Stimulated activated CD4-positive, alpha-beta T cell treated with anti-CD3 and anti-CD28 coated beads, Interleukin-1b, Interleukin-23, amount 100 ng/mL, for 1 hour (primary cell): ENCODE results near the gene ZNF205.

Experiments used
- DNase-seq, 2 donors: peaks; one replicate each; pipeline ENCODE4 v3.0.0-alpha.2; 2020; ENCODE audit warnings: low read depth in 2 of 2

Gene ZNF205

DNA sequence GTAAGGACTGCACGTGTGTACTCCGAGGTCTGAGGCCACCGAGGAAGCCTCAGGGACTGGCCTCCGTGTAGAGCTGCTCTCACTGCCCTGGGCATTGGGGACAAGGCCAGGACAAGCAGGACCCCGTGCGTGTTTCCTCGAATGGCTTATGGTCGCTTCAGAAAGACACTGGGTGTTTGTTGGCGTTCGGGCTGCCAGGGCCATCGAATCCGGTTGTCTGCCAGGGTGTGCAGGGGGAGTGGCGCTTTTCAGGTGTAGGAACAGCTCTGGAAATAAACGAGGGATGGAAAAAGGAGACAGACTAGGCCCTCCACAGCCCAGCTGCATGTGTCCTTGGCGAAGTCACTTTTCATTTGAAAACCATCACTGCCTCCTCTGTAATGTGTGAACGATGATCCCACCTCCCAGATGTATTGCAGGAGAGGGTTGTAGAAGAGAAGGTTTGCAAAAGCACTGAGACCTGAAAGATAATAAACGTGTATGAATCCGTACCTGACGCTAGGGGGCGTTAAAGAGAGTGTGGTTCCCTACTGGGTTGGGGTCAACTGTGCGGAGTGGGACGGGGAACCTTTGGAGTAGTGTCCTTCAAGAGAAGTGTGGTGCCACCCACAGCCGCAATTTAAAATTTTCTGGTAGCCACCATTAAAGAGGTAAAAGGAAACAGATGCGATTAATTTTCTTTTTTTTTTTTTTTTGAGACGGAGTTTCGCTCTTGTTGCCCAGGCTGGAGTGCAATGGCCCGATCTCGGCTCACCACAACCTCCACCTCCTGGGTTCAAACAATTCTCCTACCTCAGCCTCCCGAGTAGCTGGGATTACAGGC lies 11.2 kb upstream of the ZNF205 start:
- DNase-seq, result no peak

DNA sequence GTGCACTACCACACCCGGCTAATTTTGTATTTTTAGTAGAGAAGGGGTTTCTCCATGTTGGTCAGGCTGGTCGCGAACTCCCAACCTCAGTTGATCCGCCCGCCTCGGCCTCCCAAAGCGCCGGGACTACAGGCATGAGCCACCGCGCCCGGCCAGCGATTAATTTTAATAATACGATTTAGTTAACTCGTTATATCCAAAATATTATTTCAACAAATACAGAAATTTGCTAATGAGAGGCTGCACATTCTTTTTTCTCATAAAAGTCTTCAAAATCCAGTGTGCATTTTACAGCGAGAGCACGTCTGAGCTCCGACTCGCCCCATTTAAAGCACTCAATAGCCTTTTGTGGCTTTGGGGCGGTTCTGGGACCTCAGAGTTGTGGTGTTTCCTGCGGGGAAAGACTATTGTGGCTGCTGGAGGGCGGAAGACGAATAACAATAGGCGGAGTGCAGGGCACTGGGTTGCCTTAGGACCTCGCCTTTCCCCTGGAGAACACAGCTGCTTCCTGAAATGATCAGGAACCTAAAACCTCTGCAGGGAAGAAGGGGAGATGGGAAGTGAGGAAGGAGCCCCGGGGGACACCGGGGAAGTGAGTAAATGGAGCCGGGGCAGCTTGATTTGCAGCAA lies 10.4 kb upstream of the ZNF205 start:
- no peak for DNase-seq

DNA sequence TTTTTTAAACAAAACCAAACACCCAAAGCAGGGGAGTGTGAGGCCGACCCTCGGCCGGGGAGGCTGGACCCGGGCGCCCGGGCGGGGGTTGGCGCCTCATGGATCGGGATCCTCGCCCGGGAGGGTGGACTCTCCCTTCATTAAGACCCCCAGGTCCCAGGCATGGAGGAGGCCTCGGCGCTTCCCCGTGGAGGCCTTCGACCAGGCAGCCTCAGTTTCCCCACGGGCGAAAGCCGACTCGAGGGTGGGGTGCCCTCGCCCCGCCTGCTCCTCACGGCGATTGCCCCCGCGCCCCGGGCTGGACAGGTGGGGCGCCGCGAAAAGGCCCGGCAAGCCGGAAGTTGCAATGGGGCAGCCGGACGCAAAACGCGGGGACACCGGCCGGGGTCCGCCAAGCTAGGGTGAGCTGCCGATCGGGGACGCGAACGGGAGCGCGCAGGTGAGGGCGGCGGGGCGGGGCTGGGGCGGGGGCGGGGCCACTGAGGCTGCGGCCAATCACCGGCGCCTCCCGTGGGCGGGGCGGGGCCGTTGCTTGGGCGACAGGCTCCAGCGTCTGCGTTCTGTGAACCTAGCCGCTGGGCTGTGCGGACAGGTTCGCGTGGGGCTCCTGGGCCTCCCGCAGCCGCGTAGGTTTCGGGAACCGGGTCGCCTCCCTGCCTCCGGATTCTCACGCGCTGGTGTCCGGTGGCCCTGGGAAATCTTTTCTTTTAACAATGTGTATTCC lies 6.0 kb upstream of the ZNF205 start:
- peak; percentile 80 to 82 for DNase-seq

DNA sequence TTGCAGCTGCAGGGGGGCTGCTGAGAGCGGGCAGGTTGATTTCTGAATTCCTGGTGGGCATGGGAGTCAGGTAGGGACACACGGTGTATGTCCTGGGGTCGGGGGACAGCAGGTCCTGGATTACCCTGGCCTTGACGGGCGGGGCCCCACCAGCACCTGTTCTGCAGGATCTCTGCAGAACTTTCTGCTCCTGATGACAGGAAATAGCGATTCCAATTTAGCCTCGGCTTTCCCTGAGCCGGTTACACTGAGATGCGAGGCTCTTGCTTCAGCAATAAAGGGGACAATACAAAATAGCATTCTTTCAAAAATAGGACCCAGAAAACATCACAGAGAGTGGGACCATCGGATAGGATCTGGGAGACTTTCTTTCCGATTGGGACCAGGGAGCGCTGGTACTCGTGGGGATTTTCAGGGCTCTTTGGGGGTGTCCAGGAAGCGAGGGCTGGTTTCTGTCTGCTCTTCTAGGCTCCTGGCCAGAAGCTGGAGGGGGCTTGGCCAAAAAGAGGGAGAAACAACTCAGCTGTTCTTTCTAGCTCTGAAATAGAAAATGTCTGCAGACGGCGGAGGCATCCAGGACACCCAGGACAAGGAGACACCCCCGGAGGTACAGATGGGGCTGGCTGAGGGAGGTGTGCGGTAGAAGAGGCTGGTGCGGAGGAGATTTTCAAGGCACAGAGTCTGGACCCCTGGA lies 642 bp downstream of the ZNF205 start:
- DNase-seq, result no peak

DNA sequence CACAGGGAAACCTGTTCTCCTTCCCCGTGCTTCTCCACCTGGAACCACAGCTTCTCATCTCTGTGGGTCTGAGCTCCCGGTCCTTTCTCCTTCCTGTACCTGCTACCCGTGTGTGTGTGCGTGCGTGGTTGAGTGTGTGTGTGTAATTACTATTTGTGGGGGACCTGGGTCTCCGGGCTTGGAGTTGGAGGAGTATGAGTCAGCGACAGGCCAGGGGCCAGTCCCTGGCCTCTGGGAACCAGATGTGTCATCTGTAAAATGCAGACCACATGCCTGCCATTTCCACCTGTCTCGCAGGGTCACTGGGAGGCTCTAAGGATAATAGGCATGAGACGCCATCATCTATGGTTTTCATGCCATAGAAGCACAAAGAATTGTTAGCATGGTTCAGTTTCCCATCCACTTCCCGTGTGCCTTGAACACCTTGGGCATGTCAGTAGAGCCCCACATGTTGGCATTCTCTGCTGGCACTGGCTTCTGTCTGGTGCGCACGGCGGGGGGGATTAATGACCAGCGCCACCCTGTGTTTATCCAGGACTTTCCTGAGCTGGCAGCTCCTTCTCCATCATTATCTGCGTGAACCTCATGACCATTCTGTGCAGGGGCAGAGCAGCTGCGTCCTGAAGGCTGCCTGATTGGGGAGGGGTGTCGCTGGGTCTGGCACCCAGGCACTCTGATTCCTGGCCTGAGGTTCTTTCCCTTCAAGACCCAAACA lies 1.5 kb downstream of the ZNF205 start:
- DNase-seq, result no peak

DNA sequence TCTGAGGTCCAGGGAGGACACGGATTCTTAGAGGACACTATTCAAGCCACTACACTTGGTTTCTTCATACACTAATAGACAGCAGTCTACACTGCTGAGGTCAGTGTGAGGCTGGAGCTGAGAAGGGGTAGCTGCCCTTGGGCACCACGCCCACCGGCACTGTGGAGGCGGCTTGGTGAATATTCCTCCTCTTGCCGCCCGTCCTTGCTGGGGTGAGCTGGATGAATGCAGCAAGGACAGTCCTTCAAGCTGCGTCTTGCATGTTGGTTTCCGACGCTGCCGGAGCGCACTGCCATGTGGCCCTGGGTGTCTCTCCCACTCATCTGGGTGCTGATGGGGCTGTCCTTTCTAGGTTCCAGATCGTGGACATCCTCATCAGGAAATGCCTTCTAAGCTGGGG lies 2.6 kb downstream of the ZNF205 start:
- no peak for DNase-seq

DNA sequence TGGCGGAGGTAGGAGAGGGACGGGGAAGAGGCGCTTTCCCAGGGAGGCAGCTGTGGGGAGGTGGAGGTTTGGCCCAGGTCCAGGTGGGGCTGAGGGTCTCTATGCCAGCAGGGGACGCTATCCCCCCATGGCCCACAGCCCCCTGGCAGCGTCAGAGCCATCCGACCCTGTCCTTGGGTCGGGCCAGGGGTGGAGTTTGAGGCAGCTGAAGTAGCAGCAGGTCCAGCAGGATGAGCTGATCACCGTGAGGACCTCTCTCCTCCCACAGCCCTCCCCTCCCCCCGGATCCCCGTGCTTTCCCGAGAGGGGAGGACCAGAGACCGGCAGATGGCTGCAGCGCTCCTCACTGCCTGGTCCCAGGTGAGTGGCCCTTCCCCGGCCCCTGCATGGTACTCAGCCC lies 3.2 kb downstream of the ZNF205 start:
- no peak for DNase-seq

DNA sequence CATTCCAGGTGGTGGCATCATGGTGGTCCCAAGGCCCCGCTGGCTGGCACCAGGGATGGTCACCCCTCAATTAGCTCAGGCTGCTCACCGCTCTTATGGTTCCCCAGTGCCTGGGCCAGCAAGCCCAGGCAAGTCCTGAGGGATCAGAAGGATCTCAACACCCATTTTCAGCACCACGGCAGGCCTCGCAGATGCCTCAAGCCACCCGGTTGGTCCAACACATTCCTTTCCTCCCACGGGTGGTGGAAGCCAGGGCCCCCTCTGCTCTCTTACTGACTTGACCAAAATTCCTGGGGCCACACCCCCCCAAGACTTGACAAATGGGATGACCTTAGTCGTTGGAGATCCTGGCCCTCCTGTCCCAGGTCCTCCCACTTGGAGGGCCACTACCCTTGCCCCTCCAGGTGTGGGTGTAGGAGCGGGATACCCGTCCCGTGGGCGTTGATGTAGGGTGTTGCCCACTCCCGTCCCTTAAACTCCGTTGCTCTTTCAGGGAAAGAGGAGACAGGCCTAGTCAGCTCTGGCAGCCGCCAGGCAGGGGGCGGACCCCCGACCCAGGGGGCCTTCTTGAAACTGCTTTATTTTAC lies 5.9 kb downstream of the ZNF205 start:
- no peak for DNase-seq

DNA sequence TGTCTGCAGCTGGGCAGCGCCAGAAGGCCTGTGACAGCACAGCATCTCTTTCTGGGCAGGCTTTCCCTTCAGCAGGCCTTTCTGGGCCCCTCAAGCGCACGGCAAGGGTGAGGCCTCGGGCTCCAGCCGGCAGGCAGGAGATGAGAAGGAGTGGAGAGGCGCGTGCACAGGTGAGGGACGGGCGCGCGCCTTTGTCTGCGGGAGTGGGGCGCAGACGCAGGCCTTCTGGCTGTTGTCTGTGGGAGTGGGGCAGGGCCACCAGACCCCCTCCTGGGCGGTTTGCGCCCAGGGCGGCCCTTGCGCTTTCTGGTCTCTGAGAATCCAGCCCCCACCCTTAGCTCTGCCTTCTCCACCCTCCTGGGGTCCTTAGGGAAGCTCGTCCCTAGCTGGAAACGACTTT lies 6.5 kb downstream of the ZNF205 start:
- no peak for DNase-seq

DNA sequence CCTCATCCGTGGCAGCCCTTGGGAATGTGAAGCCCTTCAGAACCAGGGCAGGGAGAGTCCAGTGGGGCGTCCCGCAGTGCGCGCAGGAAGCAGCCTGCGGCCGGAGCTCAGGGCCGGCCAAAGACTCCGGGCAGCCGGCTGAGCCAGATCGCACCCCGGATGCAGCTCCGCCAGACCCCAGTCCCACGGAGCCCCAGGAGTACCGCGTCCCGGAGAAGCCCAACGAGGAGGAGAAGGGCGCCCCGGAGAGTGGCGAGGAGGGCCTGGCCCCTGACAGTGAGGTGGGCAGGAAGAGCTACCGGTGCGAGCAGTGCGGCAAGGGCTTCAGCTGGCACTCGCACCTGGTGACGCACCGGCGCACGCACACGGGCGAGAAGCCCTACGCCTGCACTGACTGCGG lies 6.9 kb downstream of the ZNF205 start:
- no peak for DNase-seq

DNA sequence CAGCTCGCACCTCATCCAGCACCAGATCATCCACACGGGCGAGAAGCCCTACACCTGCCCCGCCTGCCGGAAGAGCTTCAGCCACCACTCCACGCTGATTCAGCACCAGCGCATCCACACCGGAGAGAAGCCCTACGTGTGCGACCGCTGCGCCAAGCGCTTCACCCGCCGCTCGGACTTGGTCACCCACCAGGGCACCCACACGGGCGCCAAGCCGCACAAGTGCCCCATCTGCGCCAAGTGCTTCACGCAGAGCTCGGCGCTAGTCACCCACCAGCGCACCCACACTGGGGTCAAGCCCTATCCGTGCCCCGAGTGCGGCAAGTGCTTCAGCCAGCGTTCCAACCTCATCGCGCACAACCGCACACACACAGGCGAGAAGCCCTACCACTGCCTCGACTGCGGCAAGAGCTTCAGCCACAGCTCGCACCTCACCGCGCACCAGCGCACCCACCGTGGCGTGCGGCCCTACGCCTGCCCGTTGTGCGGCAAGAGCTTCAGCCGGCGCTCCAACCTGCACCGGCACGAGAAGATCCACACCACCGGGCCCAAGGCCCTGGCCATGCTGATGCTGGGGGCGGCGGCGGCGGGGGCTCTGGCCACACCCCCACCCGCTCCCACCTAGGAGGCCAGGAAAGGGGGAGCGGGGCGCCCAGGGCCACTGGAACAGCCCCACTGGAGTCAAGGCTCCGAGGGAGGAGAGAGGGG lies 7.5 kb downstream of the ZNF205 start:
- no peak for DNase-seq

DNA sequence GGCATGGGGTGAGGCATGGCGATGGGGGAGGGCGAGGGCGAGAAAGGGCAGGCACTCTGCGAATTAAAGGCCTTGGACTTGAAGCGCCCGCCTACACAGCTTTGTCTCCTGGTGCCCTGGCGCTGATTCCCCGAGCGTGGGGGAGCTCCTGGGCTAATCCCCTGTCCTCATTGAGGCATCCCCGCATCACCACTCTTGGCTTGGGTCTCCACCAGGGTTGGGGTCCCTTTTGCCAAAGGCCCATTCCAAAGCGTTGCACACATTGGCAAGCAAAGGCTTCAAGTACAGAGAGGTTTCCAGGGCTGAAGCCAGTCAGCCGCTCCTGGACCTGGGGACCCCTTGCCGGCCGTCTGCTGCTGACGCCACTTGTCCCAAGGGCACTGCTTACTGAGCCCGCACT lies 8.0 kb downstream of the ZNF205 start:
- DNase-seq, result no peak

DNA sequence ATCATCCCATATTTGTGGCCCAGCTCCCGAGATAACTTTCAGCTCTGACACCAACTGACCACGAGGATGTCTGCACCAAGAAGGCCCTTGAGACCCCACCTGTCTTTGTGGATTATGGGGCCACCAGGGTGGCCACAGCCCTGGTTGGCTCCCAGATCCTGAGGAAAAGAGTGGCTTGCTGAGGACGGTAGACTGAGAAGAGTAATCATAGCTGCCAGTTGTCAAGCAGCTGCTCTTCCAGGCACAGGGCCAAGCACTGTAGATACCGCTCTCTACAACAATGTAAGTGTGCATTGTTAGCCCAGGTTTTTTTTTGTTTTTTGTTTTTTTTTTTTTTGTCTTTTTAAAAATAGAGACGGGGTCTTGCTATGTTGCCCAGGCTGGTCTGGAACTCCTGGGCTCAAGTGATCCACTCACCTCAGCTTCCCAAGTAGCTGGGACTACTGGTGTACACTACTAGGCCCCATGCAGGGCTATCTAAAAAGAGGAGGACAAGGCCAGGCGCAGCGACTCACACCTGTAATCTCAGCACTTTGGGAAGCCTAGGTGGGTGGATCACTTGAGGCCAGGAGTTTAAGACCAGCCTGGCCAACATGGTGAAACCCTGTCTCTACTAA lies 9.6 kb downstream of the ZNF205 start:
- DNase-seq, result no peak

DNA sequence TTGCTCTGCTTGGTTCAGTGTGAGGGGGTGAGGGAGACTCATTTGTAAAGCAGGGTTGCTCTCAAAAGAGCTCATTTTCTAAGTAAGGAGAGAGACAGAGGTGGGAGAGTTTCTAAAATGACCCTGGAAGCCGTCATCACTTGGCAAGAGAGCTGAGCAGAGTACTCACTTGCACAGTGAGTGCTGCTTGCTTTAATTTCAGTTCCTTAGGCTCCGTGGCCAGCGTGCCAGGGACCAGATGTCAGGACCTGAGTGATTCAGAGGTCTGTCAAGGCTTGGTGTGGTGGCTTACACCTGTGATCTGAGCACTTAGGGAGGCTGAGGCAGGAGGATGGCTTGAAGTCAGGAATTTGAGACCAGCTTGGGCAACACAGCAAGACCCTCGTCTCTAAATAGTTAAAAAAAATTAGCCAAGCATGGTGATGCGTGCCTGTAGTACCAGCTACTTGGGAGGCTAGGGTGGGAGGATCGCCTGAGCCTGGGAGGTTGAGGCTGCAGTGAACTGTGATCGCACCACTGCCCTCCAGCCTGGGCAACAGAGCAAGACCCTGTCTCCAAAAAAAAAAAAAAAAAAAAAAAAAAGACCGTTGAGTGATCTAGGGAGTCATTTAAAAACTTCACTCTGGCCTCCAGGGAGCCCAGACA lies 10.7 kb downstream of the ZNF205 start:
- DNase-seq, result no peak

DNA sequence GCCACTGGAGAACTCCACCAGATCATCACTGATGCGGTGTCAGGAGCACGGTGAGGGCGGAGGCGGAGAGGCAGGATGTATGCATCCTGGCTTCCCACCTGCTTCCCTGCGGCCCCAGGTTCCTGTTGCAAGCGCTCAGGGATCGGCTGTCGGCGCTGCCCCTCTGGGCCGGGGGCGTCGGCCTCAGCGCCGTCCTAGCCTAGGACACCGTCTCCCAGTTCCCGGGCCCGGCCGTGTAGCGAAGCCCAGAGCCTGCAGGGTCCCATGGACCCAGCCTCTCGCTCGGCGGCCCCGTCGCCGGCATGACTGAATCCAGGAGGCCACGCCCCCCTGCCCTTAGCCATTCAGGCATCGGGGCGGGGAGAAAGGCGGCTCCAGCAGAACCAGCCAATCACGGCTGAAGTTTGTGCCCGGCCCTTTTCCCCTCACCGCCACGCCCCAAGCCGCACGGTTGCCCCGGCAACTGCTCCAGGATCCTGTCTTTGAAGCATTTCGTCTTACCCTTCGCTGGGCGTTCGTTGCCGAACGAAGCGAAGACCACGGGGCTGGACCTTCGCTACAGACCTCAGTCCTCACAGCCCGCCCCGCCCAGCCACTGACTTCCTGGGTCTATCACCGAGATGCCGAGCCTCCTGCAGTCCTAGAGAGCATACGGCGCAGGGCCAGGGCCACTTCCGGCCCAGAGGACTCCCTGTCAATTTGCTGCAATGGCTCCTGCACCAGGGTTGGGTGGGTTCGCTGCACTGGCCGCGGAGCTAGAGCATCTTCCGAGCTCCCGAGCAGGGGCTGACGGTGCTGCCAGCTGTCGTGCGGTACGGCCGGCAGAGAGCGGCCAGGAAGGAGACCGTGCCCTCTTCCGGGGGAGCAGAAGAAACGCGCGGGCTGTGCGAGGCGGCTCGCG lies 11.8 kb downstream of the ZNF205 start:
- DNase-seq, result peak; percentile 85 to 95

DNA sequence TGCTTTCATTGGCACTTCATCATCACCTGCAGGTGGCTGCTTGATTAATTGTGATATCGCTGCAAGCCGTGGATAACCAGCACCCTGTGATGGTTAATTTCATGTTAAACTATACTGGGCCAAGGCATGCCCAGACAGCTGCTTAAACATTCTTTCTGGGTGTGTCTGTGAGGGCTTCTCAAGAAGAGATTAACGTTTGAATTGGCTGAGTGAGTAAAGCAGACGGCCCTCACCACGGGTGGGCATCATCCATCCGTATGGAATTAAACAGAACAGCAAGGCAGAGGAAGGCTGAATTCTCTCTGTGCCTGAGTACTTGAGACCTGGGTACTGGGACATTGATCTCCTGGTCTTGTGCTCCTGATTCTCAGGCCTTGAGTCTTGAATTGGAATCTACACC lies 15.4 kb downstream of the ZNF205 start:
- no peak for DNase-seq

DNA sequence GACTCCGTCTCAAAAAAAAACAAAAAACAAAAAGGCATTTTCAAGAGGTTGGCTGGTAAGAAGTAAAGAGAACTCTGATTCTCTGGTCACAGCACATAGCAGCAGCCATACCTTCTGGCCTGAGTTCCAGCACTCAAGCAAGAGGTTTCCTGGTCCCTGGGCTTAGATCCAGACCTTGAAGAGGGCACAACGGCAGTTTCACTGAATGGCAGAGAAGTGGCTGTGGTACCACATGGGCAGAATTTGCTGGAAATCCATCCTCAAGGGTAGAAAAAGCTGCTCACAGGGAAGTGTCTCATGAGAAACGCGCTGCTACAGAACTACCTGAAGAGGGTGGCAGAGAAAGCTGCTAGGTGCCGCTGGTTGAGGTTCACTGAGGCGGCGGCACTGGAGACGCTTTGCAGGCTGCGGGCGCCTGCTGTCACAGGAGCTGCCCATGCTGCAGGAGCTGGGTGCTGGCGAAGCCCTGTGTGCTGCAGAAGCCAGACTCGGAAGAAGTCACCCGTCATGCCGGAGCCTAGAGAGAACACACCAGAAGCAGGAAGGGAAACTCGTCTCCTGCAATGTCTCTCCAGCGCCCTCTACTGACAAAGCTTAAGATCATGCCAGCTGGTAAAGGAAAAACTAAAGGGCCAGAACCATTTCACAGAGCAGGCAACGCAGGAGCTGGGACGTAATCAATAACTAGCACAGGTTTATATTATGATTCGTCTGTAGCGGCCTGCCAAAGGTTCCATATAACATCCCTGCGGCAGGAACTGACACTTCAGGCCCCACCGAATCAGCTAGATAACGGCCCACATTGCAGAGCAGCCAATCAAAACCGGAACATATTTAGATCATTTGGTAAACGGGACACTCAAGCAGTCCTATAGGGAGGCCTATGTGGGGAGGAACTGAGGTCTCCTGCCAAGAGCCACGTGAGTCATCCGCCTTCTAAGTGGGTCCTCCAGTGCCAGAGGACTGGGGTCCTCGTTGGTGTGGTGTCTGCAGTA lies 17.0 kb downstream of the ZNF205 start:
- DNase-seq, result peak in 1 of 2 donors; percentile 68
